ENCODE data around the gene TEX14. TPM values are rescaled to one million over a fixed set of nuclear protein-coding genes. Genes with fewer than 3 reads are reported as not detected.

TEX14 gene
- total RNA-seq, 1 experiment from 2014 or later: 0.31 TPM

DNA sequence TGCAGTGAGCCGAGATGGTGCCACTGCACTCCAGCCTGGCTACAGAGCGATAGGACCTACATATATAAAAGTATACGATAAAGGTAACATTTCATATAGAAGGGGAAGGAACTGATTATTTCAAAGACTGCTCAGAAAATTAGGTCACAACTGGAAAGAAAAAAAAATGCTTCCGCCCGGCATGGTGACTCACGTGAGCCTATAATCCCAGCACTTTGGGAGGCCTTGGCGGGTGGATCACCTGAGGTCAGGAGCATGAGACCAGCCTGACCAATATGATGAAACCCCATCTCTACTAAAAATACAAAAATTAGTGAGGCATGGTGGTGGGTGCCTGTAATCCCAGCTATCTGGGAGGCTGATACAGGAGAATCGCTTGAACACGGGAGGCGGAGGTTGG, 7.8 kb downstream of the TEX14 start:
- Histone ChIP-seq H3K4ac (ENCODE audit: low read depth, low read length) (no peak overlapping the region), H3K14ac (ENCODE audit: insufficient read depth, low read length) (no peak overlapping the region), H3K56ac (ENCODE audit: insufficient read length, low read depth, low read length) (no peak overlapping the region), H3K9me3 (ENCODE audit: control insufficient read depth, low read depth, low read length) (no peaks in the 10 kb centered on the region), H3K4me1 (ENCODE audit: insufficient read depth, low read length) (no peaks in the 10 kb centered on the region), H2BK120ac (ENCODE audit: low read depth, low read length, poor library complexity, severe bottlenecking) (no peak overlapping the region), H3T11ph (ENCODE audit: low read length) (no peak overlapping the region), H4K8ac (replicated peaks; ENCODE audit: insufficient read length, low read depth, low read length) (no peak overlapping the region), H2AFZ (ENCODE audit: low read length) (no peak overlapping the region), H3K23ac (ENCODE audit: insufficient read length, low read depth, low read length) (no peak overlapping the region), H3K4me2 (ENCODE audit: insufficient read depth, insufficient read length, low read length) (no peak overlapping the region), H2AK5ac (ENCODE audit: insufficient read length, low read length) (no peak overlapping the region), H3K79me2 (ENCODE audit: insufficient read depth, low read length) (no peaks in the 10 kb centered on the region), H2BK15ac (ENCODE audit: low read depth, low read length) (no peak overlapping the region), H2BK12ac (ENCODE audit: insufficient read length, low read depth, low read length) (no peak overlapping the region), H3K9ac (ENCODE audit: extremely low read depth, insufficient read length, low read length) (no peak overlapping the region), H3K27me3 (ENCODE audit: insufficient read depth, low read length) (no peaks in the 10 kb centered on the region), H2BK5ac (ENCODE audit: insufficient read length, low read length) (no peak overlapping the region), H2BK20ac (ENCODE audit: low read depth, low read length, poor library complexity, severe bottlenecking) (no peak overlapping the region), H4K5ac (ENCODE audit: insufficient read length, low read depth, low read length) (no peak overlapping the region), H4K20me1 (ENCODE audit: control insufficient read depth, insufficient read depth, insufficient read length) (no peaks in the 10 kb centered on the region), H4K91ac (ENCODE audit: insufficient read length, low read depth, low read length) (no peak overlapping the region), H3K23me2 (ENCODE audit: insufficient read length, low read depth, low read length, poor library complexity, severe bottlenecking) (no peaks in the 10 kb centered on the region), H3K27ac (ENCODE audit: insufficient read length, low read depth, low read length) (no peak overlapping the region), H3K18ac (ENCODE audit: insufficient read length, low read depth, low read length) (no peak overlapping the region), H3K79me1 (ENCODE audit: insufficient read depth, low read depth, low read length, poor library complexity, severe bottlenecking) (no peaks in the 10 kb centered on the region)
- DNase-seq: no peak
- Mint-ChIP-seq H3K4me1 (peaks cover 2 to 5% of the 10 kb centered on the region in 2 experiments; a peak in 1 of 4 replicates), H3K4me3 (no peak overlapping the region), H3K9me3 (no peaks in the 10 kb centered on the region), H3K36me3 (ENCODE audit: insufficient read depth in 1 of 3, low read depth in 3 of 3) (no peaks in the 10 kb centered on the region), H3K27me3 (ENCODE audit: low read depth) (no peaks in the 10 kb centered on the region), H3K27ac (no peak overlapping the region)
- WGBS (ENCODE audit: extremely low coverage, insufficient read length, low lambda C conversion rate): no CpG with 5 or more reads among the region's 10 CpGs
- no peak for TF ChIP-seq CTCF (conservative IDR thresholded peaks at IDR 0.05)
